Colon (tissue), 2 donors: ENCODE data around the gene ZNF521.

Source experiments
- FAIRE-seq: peaks from 2 replicates; lab custom pipeline; 2012; peaks lifted over from hg19 to GRCh38; lab: Jason Lieb, UNC
- donor health status: control.
- donor health status: control.

The ZNF521 gene

GRCh38 chr18:25125680-25126079 lies 226.3 kb downstream of the ZNF521 start:
- no peak for FAIRE-seq

GRCh38 chr18:25123438-25124232 lies 228.3 kb downstream of the ZNF521 start:
- FAIRE-seq, result no peak

- FAIRE-seq, result no peak
Observed at GRCh38 chr18:25121442-25121841, 230.5 kb downstream of the ZNF521 start.

DNA sequence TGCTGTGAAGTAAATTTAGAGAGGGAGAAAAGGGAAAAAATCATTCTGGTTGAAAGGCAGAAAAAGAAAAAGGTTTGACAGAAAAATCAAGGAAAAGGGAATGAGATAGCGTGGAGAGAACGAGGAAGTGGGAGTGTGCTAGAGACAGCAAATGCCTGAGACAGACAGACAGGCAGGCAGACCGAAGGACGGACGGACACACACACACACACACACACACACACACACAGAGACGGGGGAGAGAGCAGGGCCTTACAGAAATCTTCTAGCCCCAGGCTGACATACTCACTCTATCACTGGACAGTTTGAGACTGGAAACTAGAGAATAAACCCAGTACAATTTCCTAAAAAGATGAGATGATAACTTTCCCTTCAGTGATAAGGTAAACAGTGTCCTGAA lies 238.4 kb downstream of the ZNF521 start:
- FAIRE-seq, result no peak

DNA sequence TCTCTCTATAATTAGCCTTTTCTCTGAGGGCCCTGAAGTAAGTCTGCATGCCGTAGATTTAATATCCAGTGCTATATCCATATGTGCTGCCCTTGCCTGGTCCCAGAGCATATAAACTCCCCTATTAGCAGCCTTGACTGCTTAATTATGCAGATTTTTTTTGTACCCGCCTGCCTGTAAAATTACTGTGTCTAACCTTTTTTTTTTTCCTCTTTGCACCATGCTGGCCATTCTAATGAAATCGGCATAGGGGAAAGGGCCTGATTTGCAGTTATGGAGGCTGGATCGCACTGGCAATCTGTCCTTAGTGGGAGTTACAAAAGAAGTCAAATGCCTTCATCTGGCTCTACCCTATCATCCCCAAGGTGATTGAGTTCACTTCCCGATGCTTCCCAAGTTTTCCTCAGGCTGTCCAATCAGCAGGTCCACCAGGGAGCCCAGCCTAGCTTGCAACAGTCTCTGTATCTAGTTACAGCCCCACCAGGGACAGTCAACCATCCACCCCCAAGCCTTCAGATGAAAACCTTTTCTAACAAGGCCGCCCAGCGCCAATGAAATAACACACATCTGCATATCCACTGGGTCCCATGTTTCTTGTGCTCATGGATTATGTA lies 239.0 kb downstream of the ZNF521 start:
- FAIRE-seq, result no peak

GRCh38 chr18:25111377-25112288 lies 240.3 kb downstream of the ZNF521 start:
- no peak for FAIRE-seq

- no peak for FAIRE-seq
Observed at GRCh38 chr18:25109484-25109883, 242.5 kb downstream of the ZNF521 start.

GRCh38 chr18:25103468-25104155 lies 248.4 kb downstream of the ZNF521 start:
- FAIRE-seq, result no peak

GRCh38 chr18:25102662-25103061 lies 249.3 kb downstream of the ZNF521 start:
- no peak for FAIRE-seq

GRCh38 chr18:25100418-25100817 lies 251.5 kb downstream of the ZNF521 start:
- FAIRE-seq, result no peak

- FAIRE-seq, result no peak
Observed at GRCh38 chr18:25099895-25100294, 252.1 kb downstream of the ZNF521 start.

DNA sequence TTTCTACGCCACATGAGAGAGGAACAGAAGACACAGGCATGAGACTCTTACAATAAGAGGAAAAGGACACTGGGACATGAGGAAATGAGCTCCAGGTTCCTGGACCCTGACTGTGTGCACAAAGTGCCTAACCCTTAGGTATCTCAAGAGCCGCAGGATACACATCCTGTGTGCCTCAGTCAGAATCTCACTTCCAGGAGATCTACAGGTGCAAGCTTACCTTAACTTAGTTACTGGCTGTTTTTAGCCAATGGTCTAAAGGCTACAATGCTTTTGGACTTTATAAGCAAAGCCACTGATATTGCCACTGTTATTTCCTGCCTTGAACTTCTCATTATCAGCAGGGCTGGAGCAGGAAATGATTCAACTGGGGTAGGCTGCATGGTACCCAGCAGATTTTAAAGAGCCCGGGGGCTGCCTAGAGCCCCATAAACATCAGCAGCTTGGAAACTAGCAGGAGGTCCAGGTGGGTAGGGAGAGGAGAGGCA lies 254.4 kb downstream of the ZNF521 start:
- no peak for FAIRE-seq

DNA sequence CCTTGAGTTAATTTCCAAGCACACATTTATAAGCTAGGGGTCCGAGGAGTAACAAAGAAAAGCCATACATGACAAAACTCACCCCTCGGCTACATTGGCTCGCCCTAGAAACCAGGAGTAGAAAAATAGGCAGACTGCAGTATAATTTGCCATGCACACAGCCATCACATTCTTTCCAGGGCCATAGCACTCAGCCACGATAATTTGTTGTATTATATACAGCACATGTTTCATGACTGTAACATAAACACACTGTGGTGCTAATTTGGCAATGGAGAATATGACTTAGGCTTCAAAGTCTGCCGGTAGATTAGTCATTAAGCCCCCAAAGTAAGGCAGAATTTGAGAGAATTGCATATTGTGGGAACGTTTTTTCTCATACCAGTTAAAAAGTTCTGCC lies 254.9 kb downstream of the ZNF521 start:
- FAIRE-seq, result no peak

GRCh38 chr18:25093141-25093540 lies 258.8 kb downstream of the ZNF521 start:
- no peak for FAIRE-seq

- FAIRE-seq, result no peak
Observed at GRCh38 chr18:25089470-25089869, 262.5 kb downstream of the ZNF521 start.

GRCh38 chr18:25086876-25087275 lies 265.1 kb downstream of the ZNF521 start:
- no peak for FAIRE-seq

DNA sequence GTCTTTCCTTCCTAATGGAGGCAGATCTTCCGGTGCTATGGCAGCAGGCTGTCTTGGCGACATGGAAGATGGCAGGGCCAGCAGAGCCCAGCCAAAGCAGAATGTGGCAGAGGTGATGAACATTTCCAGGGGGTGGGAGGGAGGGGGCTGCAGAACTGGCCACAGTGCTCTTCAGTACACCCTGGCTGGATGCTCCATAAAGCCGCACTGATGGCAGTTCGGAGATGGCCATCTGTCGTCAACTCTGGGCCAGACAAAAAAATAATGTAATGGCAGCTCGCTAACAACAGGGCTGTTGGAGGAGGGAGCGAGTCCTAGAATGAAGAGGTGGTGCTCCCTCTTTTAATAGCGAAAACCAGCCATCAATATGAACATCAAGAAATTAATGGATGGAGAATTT lies 271.0 kb downstream of the ZNF521 start:
- FAIRE-seq, result no peak

DNA sequence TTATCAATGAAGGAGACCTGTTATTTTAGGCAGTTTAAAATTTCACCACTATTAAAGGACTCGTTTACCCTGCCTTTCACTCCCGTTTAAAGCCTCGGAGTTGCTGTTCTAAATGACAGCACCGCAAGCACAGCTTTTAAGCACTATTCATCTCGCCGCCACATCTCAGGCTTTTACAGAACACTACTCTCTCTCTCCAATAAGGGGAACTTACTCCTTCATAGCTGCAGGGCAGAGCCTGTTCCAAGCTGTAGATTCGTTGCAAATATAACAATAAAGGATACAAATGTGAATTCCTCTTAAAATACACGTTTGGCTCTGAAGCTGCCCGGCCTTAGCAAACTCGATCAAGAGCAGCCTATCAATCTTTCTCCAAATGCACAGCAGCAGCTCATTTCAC lies 271.8 kb downstream of the ZNF521 start:
- no peak for FAIRE-seq

DNA sequence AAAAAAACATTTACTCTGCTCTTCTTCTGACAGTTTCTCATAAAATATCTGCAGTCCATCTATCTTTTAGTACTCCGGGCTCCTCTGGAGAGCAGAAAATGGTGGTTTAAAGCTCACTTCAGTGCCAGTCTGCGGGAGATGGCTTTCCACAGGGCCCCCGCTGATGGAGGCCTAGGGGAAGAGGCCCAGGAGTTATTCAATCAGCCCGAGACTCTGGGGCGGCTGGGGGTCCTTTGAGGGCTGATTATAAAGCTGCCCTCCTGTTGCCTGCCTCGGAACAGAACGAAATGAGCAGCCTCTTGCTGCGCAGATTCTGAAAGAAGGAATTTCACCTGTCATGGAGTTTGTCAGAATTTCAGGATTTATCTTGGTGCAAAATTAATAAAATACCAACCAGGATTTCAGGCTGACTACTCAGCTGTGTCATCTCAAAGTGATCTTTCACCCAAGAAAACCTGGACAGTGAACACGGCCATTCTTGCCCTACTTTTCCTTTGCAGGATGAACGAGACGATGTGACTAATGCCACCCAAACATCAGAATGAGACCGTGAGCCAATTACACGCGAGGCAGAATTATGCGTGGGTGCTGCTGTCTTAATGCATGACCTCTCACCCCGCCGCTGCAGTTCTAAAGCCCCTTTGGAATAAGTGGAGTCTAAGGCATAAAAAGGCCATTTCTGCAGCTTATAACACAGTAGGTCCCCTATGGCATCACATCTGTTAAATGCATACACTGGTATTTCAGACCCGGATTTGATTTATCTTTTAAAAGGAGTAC lies 273.8 kb downstream of the ZNF521 start:
- FAIRE-seq, result no peak

DNA sequence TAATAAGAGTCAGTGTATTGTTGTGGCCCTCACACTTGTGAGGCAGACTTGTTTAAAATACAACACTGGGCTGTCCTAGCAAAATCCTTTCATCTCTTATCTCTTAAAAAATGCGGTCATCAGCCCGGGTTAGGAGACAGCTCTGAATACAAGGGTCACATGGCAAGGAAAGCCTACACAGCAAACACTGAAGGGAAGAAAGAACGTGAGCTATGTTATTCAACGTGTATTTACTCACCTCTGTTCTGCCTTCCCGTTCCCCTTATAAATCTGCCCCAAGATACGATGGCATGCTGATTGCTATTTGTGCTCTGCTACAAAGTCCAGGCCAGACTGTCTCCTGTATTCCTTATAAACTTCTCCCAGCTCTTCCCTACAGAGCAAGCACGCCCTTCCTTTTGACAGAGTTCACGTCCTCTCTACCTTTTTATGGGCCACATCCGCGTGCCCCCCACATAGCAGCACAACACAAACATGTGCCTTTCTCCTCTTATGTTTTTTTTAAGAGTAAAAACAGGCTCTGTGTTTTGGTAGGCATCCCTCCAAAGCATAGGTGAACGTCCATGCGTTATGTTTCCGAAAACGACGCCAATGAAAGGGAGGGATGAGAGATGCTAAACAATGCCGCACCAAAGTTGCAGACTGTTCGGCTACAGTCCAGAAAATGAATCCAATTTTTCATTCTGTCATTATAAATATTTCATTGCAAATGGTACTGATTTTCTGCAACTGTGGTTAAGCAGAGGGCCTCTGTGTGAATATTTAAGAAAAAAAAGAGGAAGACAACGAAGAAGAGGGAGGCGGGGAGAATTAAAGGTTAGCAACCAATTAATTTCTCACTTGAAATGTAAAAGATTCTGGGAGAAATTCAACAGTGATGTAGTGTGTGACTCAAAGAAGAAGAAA lies 274.7 kb downstream of the ZNF521 start:
- FAIRE-seq, result no peak
